ENCODE results near the gene PCAT6.

- no peak for TF ChIP-seq CTCF (IDR thresholded peaks at IDR 0.05)
- no peak for TF ChIP-seq FOXS1 (CRISPR knock-in tag; IDR thresholded peaks at IDR 0.05)
- TF ChIP-seq SREBF2 (IDR thresholded peaks at IDR 0.05), result no peak
- TF ChIP-seq POLR2A (IDR thresholded peaks at IDR 0.05; ENCODE audit: low read length), result no peak
- TF ChIP-seq HMGXB4 (CRISPR knock-in tag; IDR thresholded peaks at IDR 0.05; ENCODE audit: borderline replicate concordance), result no peak
- TF ChIP-seq NR3C1 (IDR thresholded peaks at IDR 0.05), result no peak
- no peak for TF ChIP-seq EP300 (IDR thresholded peaks at IDR 0.05)
- TF ChIP-seq ZNF302 (CRISPR knock-in tag; IDR thresholded peaks at IDR 0.05), result no peak
- TF ChIP-seq MAX (IDR thresholded peaks at IDR 0.05), result no peak
- TF ChIP-seq BHLHE40 (IDR thresholded peaks at IDR 0.05; ENCODE audit: low read depth, low read length), result no peak
- TF ChIP-seq SMC3 (IDR thresholded peaks at IDR 0.05), result no peak
- no peak for TF ChIP-seq CEBPB (IDR thresholded peaks at IDR 0.05)
- no peak for TF ChIP-seq MAZ (IDR thresholded peaks at IDR 0.05; ENCODE audit: borderline replicate concordance, low read depth, low read length)
- no peak for TF ChIP-seq CHD2 (IDR thresholded peaks at IDR 0.05; ENCODE audit: low read length, partially characterized antibody)
These were observed 29.6 kb upstream of the PCAT6 start for GRCh38 chr1:202781180-202781579.
